MM.1S (cell line): ENCODE data around the gene SANBR.

Experiments used
- DNase-seq: peaks from one replicate; pipeline ENCODE4 v3.0.0-alpha.2; 2015
- H2AFZ ChIP-seq: fragments of 300-600 bp; sonication (generic); 2 replicates; pipeline ENCODE4 v1.6.0; 2016; ENCODE audit warnings: antibody characterized with exemption, low read length
- H3F3A ChIP-seq: fragments of 300-600 bp; sonication (generic); 2 replicates; pipeline ENCODE4 v1.6.1; 2016; ENCODE audit warnings: mild to moderate bottlenecking, antibody characterized with exemption, low read length, moderate library complexity, mixed read lengths; ENCODE audit not compliant: insufficient read depth
- H3K27ac ChIP-seq: fragments of 300-600 bp; sonication (generic); 2 replicates; pipeline ENCODE4 v1.5.1; 2016; ENCODE audit warnings: mild to moderate bottlenecking, low read length
- H3K27me3 ChIP-seq: fragments of 300-600 bp; sonication (generic); replicated peaks from 2 replicates; pipeline ENCODE4 v1.6.0; 2016; ENCODE audit warnings: low read length; ENCODE audit not compliant: insufficient read depth
- H3K36me3 ChIP-seq: fragments of 300-600 bp; sonication (generic); replicated peaks from 2 replicates; pipeline ENCODE4 v1.6.1; 2016; ENCODE audit warnings: mild to moderate bottlenecking, low read length, mixed read lengths; ENCODE audit not compliant: insufficient read depth
- H3K4me1 ChIP-seq: fragments of 300-600 bp; sonication (generic); 2 replicates; pipeline ENCODE4 v1.6.1; 2016; ENCODE audit warnings: low read length, mixed read lengths
- H3K4me2 ChIP-seq: fragments of 300-600 bp; sonication (generic); 2 replicates; pipeline ENCODE4 v1.6.0; 2016; ENCODE audit warnings: low read depth, low read length
- H3K4me3 ChIP-seq: fragments of 300-600 bp; sonication (generic); 2 replicates; pipeline ENCODE4 v1.5.1; 2016; ENCODE audit warnings: low read length, mixed read lengths
- H3K79me2 ChIP-seq: fragments of 300-600 bp; sonication (generic); 2 replicates; pipeline ENCODE4 v1.6.1; 2016; ENCODE audit warnings: mixed run types, low read length, mixed read lengths
- H3K9ac ChIP-seq: fragments of 300-600 bp; sonication (generic); 2 replicates; pipeline ENCODE4 v1.6.1; 2016; ENCODE audit warnings: low read length, mixed read lengths
- H3K9me2 ChIP-seq: fragments of 300-600 bp; sonication (generic); replicated peaks from 2 replicates; pipeline ENCODE4 v1.6.1; 2016; ENCODE audit warnings: mild to moderate bottlenecking, low read length, mixed read lengths; ENCODE audit not compliant: insufficient read depth
- H3K9me3 ChIP-seq: fragments of 300-600 bp; sonication (generic); replicated peaks from 2 replicates; pipeline ENCODE4 v1.6.1; 2016; ENCODE audit warnings: mild to moderate bottlenecking, low read length, mixed read lengths; ENCODE audit not compliant: insufficient read depth
- H4K20me1 ChIP-seq: fragments of 300-600 bp; sonication (generic); 2 replicates; pipeline ENCODE4 v1.6.1; 2016; ENCODE audit warnings: mild to moderate bottlenecking, low read length, moderate library complexity, mixed read lengths; ENCODE audit not compliant: insufficient read depth
- EZH2 ChIP-seq: fragments of 300-600 bp; sonication (generic); optimal IDR thresholded peaks from 2 replicates; pipeline ENCODE3; 2017; ENCODE audit warnings: low read depth, mild to moderate bottlenecking, antibody characterized with exemption, low read length, mixed read lengths
- EZH2phosphoT487 ChIP-seq: fragments of 300-600 bp; sonication (generic); IDR thresholded peaks from 2 replicates; pipeline ENCODE4 v1.6.1; 2018; ENCODE audit warnings: antibody characterized with exemption, low read length
- TF ChIP-seq, protein P1 (sequence below): fragments of 300-600 bp; sonication (generic); IDR thresholded peaks from 2 replicates; pipeline ENCODE4 v1.5.1; 2016; ENCODE audit warnings: antibody characterized with exemption, low read length, mixed read lengths

SANBR gene

DNA sequence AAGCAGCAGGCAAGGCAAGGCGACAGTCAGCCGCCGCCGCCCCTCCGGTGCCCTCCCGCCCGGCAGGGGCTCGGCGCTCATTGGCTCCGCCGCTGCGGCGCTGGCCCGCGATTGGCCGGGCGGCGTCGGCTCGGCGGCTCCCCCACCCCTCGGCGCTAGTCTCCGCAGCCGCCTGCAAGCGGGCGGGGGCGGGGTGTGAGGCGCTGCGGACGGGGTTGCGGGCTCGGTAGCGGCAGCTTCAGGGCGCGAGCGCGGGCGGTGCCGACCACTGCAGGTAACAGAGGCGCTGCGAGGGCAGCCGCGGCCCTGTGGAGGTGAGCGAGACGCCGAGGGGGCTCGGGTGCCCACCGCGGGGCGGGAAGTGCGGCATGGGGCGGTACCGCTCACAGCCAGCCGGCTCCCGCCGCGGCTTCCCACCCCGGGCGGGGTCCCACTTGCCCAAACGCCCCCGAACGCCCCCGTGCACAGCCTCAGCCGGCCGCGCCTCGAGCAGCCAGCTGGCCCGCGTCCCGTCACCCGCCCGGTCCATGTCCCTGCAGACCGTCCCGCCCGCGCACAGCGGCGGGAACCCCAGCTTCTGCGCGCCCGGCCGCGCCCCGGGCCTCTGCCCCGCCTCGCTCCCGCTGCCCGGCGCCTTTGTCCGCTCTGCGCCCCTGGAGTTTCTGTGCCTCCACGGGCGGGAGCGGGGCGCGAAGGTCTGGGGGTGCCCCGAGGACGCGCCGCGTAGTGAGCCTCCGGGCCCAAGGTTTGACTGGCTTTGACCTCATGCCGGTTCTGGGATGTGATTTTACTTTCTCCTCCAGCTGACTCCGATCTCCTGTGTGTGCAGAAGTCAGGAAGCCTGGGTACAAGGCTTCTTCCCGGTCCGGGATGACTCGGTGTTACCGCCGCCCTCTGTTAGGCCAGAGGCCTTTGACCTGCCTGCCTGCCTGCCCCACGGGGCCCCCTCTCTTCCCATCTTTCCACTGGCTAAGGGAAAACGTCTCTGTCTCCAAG, at the start of gene SANBR:
TSS of gene SANBR (plus strand) at position 158 of the 996 bp plus-strand sequence. CDS start 4,480 bp downstream, outside the sequence.
- Histone ChIP-seq H3K4me2 (peak within 1 kb of the TSS; percentile 58), H3K36me3 (no peaks in the 10 kb centered on the region), H3K9me3 (no peaks in the 10 kb centered on the region), H3K27me3 (no peaks in the 10 kb centered on the region), H3K4me1 (no peaks in the 10 kb centered on the region), H3K9me2 (no peaks in the 10 kb centered on the region), H3F3A (peaks cover 9% of the 10 kb centered on the region), H3K27ac (peak within 1 kb of the TSS; percentile 12; the same call in 1 of the 2 replicates), H2AFZ (peak within 1 kb of the TSS; percentile 98), H3K9ac (peak within 1 kb of the TSS; percentile 64), H3K79me2 (0 out of 2 replicates have a peak, but pooled peaks cover 5% of the 10 kb centered on the region), H4K20me1 (no peaks in the 10 kb centered on the region), H3K4me3 (peak within 1 kb of the TSS; percentile 84)
- TF ChIP-seq EZH2, result no peak
- TF ChIP-seq, protein P1, sequence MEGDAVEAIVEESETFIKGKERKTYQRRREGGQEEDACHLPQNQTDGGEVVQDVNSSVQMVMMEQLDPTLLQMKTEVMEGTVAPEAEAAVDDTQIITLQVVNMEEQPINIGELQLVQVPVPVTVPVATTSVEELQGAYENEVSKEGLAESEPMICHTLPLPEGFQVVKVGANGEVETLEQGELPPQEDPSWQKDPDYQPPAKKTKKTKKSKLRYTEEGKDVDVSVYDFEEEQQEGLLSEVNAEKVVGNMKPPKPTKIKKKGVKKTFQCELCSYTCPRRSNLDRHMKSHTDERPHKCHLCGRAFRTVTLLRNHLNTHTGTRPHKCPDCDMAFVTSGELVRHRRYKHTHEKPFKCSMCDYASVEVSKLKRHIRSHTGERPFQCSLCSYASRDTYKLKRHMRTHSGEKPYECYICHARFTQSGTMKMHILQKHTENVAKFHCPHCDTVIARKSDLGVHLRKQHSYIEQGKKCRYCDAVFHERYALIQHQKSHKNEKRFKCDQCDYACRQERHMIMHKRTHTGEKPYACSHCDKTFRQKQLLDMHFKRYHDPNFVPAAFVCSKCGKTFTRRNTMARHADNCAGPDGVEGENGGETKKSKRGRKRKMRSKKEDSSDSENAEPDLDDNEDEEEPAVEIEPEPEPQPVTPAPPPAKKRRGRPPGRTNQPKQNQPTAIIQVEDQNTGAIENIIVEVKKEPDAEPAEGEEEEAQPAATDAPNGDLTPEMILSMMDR, result no peak
- no peak for TF ChIP-seq EZH2phosphoT487
- peak; percentile 91 for DNase-seq

DNA sequence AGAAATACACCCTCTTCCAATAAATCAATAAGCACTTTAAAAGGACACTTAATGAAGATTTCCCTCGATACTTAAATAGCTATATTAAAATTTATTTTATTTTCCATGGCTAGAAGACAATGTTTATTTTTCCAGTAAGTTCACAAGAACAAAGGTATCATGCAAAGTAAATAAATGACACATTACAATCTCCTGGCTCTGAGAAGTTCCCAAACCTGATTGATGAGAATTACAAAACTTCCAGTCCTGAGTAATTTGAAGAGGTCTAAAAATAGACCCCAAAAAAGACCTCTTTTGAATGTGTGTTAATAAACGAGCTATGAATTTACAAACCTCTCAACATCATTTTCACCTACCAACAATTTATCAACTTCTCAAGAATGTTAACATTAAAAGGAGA, 49.7 kb upstream of the SANBR start:
- Histone ChIP-seq H3K4me2 (peak overlapping the region; percentile 79), H3K79me2 (peaks cover 35% of the 10 kb centered on the region), H2AFZ (peak overlapping the region; percentile 92; the same call in 1 of the 2 replicates), H3K36me3 (no peaks in the 10 kb centered on the region), H3K9ac (peak overlapping the region; percentile 82; the same call in 1 of the 2 replicates), H3K27me3 (no peaks in the 10 kb centered on the region), H4K20me1 (no peaks in the 10 kb centered on the region), H3F3A (peaks cover 22% of the 10 kb centered on the region), H3K4me3 (peak overlapping the region; percentile 82), H3K9me3 (no peaks in the 10 kb centered on the region), H3K27ac (no peak overlapping the region), H3K9me2 (no peaks in the 10 kb centered on the region), H3K4me1 (peaks cover 19% of the 10 kb centered on the region)
- DNase-seq, result no peak
- TF ChIP-seq, protein P1, result no peak
- TF ChIP-seq EZH2 (no peak), EZH2phosphoT487 (no peak)

DNA sequence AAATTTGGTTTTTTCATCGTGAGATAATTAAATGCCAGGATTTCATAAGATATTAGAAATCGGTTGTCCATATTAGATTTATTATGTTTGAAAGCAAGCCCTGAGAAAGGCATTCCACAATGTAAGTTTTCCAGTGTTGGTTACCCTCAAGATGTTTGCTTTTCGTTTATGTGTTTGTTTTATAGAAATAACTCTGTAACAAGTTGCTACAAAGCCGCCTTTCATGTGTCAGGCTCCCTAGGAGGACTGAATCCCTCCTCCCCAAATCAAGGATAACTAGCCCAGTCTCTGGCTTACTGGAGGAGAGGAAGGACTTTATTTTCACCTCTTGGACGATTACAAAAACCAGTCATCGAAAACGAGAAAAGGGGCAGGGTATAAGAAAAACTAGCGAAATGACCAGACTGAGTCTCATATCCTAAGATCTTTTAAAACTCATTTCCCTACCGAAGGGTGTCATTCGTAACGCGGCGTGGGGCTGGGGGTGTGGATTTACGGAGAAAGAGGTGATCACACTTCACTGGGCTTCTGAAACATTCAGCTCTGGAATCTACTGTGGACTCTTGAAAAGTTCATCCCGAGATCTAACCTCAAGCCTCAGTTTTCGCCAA, 49.2 kb upstream of the SANBR start:
- H3K27me3 ChIP-seq, result no peaks in the 10 kb centered on the region

More for the DNA sequence above, 49.2 kb upstream of the SANBR start:
- no peaks in the 10 kb centered on the region for H3K36me3 ChIP-seq
- H3K27ac ChIP-seq, result peak overlapping the region; percentile 86
- peak overlapping the region; percentile 82 for H3K4me3 ChIP-seq
- peaks cover 40% of the 10 kb centered on the region for H3K79me2 ChIP-seq
- H3K4me1 ChIP-seq, result peaks cover 19% of the 10 kb centered on the region
- H3K9ac ChIP-seq, result peak overlapping the region; percentile 82
- H3F3A ChIP-seq, result peaks cover 22% of the 10 kb centered on the region
- H2AFZ ChIP-seq, result peak overlapping the region; percentile 92
- no peaks in the 10 kb centered on the region for H3K9me2 ChIP-seq
- TF ChIP-seq, protein P1, result no peak
- TF ChIP-seq EZH2phosphoT487 (no peak), EZH2 (no peak)
- H4K20me1 ChIP-seq, result no peaks in the 10 kb centered on the region
- peak; percentile 20 for DNase-seq
- H3K4me2 ChIP-seq, result peak overlapping the region; percentile 79
- no peaks in the 10 kb centered on the region for H3K9me3 ChIP-seq
